ENCODE measurements around the gene EDARADD.
"Not testable (repeated sequence)": the region's sequence is repeated elsewhere in the genome, so short reads cannot be mapped to it uniquely, and the experiment has no call there.

EDARADD gene

DNA sequence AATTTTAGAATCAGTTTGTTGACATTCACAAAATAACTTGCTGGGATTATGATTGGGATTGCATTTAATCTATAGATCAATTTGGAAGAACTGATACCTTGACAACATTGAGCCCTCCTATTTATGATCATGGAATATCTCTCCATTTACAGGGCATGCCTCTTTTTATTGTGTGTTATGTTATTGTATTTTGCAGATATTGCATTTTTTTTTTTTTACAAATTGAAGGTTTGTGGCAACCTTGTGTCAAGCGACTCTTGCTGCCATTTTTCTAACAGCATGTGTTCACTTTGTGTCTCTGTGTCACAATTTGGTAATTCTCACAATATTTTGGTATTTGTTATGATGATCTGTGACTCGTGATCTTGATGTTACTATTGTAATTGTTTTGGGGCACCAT lies 46.3 kb downstream of the EDARADD start:
- no peak for DNase-seq

DNA sequence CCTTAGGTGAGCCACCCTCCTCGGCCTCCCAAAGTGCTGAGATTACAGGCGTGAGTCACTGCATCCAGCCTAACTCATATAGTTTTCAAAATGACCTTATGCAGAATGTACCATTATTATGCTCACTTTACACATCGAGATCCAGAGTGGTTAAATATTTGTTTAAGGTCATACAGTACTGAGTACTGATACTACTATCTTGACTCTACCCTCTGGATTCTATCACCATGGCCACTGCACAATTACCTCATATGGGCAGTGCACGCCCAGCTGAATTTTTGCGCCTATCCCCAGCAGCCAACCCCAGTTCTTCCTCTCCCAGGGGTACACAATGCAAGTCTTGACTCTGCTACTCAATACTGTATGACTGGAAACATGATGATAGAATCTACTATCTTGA lies 56.7 kb downstream of the EDARADD start:
- no peak for DNase-seq

DNA sequence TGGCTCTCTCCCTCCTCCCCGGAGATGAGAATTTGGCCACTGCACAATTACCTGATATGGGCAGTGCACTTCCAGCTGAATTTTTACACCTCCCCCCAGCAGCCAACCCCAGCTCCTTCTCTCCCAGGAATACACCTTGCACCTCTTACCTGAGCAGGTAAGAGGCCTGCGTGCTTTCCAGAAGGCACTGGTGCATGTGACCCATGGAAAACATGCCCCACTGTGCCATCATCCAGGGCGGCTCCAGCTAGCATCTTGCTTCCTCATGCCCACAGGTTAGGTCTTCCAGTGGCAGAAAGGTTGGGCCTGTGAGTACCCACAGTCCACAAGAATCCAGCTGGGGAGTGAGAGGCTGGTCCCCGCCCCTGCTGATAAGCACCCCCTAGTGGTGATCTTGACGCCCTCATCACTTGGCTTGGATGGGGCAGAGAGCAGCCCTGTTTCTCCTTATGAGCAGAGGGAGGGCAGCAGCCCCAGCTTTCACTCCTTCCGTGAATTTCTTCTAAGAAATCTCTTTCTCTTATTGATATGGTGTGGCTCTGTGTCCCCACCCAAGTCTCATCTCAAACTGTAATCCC lies 57.8 kb downstream of the EDARADD start:
- no peak for DNase-seq

DNA sequence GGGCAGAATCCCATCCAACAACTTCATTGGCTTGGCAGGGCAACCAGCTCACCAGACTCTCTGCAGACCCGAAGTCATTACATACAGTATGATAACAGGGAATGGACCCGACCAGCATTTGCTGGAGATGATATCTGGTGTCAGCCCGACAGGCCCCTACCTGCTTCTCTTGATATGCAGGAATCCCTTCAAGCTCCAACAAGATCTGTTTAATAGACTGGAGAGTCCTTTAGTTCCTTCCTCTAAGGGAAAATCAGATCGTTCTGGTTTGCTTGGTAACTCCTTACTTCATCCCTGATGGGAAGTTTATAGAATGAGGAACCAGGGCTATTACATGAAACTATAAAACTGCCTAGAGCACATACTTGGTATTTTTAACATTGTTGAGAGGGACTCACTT lies 61.2 kb downstream of the EDARADD start:
- DNase-seq: no peak

DNA sequence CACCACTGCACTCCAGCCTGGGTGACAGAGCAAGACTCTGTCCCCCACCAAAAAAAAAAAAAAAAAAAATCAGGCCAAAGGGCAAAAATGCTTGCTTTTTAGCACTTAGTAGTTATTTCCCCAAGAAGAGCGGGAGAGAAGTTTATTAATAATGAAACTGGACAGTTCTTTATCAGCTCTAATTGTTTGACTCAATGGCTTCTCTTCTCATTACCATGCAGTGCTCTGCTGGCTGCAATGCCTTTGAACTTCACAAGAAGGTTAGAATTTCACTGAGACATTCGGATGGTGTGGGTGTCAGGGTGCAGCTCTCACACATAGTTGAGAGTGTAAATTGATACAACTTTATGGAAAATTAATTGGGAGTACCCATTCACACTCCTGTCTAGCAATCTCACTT lies 63.7 kb downstream of the EDARADD start:
- no peak for DNase-seq

DNA sequence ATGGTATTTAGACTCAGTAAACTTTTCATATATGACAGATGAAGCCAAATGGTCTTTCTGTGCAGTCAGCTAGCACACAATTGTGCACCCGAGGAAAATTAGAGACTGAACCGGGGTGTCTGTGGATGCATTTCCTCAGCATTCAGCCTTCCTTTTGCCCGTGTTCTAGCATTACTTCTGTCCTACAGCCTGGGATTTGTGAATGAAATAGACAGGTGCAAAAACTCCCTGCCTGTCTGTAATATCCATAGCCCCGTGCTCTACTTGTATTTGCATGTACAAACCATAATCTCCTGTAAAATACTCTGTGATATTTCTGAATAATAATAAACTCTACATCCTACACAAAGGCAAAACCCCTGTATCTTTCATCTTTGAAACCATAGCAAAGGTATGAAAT lies 64.9 kb downstream of the EDARADD start:
- no peak for DNase-seq

DNA sequence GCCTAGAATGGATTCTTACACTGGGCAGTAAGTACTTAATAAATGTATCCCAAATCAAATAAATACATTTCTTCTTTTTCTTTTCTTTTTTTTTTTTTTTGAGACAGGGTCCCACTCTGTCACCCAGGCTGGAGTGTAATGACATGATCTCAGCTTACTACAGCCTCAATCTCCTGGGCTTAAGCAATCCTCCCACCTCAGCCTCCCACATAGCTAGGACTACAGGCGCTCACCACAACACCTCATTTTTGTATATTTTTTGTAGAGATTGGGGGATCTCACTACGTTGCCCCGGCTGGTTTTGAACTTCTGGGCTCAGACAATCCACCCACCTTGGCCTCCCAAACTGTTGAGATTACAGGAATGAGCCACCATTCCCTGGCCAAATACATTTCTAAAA lies 66.0 kb downstream of the EDARADD start:
- no peak for DNase-seq

DNA sequence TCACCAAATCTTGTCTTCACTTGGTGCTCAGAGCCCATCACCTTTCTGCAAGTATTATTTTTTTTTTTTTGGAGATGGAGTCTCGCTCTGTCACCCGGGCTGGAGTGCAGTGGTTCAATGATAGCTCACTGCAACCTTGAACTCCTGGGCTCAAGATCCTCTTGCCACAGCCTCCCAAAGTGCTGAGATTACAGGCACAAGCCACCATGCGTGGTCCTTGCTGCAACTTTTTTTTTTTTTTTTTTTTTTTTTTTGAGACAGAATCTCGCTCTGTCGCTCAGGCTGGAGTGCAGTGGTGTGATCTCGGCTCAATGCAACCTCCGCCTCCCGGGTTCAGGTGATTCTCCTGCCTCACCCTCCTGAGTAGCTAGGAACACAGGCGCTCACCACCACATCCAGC lies 70.1 kb downstream of the EDARADD start:
- DNase-seq: not testable (repeated sequence)

DNA sequence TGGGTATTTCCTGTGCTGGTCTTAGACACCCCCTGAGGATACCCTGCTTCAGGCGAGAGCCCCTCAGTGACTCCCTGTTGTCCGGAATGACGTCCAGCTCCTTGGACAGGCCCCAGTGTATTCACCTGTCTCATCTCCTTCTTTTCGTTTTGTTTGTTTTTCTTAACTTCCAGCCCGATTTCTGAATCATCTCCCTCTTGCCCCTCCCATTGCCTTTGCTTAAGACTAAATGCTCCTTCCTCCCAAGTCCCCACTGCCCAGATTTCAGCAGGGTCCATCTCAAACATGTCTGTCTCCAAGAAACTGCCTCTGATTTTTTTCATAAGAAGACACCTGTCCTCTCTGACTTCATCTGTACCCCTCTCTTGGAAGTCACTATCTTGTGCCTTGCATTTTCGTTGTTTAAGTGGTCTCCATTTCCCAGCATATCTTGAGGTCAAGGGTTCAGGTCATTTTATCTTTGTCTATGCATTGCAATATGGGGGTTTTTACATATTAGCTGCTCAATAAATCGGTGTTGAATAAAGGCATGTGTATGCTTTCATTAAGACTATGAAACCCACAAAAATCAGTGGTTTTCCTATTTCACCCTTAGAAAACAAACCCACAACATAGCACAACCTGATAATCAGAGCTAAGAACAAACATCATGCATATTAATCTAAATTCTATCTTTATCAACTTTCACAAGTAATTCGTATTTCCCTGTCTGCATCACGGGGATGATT lies 71.3 kb downstream of the EDARADD start:
- no peak for DNase-seq

DNA sequence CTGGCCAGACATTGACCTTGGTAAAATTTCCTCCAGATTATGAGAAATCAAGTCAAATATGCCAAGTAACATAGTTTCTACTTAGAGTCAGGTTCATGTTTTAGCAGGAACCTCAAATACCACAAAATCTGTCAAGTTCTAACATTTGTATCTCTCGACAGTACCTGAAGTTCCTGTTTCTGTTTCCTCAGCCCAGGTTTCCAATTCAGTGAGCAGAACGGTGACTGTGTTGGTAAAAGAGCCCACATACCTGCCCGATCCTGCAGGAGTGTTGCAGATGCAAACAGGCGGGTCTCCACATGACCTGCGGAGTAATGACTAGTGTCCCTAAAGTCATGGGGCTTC lies 71.8 kb downstream of the EDARADD start:
- no peak for DNase-seq

DNA sequence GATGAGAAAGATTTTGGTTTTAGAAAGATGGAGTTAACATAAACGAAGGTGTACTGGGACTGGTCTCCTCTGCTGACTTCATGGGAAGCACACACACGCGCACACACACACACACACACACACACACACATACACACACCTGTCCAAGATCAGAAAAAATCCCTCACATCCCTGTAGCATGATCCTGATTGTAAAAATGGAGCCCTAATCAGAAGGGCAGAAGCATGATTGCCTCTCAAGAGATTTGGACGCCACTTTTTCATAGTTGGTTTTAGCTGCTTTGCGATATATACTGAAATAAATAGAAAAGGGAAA lies 73.2 kb downstream of the EDARADD start:
- no peak for DNase-seq

DNA sequence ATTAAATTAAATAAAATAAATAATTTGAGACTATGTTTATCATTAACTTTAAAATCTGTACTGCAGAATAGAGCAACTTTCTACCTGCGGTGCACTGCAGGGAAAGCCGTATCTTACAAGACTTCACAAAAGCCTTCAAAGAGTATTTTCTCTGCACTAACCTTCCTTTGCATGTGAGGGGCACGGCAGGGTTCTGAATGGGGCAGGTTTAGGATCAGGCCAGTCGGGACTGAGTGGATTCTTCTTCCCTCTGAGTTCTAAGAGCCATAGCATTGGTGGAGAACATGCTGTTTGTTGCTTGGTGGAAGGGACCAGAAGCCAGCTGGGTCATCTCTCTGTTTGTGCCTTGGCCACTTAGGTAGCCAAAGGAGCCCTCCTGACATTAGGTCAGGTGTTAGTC lies 74.5 kb downstream of the EDARADD start:
- DNase-seq: no peak

DNA sequence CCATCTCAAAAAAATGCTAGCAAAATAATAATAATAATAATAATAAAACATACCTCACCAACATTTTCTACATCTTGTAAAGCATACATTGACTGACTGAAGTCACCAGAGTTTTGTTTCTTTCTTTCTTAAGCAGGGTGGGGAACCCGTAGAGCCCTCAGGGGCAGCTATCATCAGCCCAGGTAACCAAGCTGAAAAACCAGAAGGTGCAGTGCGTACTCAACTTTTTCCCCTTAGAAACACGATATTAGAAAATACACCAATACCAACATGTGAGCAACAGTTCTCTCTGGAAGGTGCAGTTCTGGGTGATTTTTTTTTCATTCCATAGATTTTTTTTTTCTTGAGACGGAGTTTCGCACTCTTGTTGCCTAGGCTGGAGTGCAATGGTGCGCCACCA lies 75.4 kb downstream of the EDARADD start:
- no peak for DNase-seq

DNA sequence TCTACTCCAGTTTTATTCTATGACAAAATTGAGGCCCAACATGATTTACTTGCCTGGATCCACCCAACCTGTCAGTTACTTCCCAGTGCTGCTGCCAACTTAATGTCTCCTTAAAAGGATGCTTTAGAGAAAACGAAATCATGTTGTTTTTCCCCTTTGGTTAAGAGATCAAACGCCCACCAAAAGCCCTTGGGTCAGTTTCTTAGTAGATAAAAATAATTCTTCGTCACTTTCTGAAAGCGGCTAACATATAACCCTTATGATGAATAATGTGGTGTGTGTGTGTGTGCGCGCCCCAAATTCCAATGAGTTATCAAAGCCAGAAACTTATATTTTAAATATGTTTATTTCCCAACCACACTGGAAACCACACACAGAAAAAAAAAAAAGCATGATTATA lies 77.0 kb downstream of the EDARADD start:
- no peak for DNase-seq

DNA sequence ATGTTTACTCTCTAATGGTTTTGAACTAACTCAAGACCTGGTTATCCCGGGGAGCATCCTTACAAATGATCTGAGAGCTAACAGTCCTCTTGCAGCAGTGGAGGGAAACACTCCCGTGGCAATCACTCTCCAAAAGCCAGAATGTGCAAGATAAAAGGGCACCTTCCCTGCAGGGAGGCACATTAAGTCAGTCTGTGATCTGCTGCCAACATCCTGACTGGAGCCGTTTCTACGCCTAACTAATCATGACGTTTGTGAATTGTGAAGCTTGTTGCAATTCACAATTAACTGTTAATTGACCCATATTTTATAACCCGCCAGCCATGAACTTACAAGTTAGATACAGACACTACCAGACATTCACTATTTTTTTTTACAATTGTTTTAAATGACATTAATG lies 77.6 kb downstream of the EDARADD start:
- DNase-seq: peak; percentile 10

DNA sequence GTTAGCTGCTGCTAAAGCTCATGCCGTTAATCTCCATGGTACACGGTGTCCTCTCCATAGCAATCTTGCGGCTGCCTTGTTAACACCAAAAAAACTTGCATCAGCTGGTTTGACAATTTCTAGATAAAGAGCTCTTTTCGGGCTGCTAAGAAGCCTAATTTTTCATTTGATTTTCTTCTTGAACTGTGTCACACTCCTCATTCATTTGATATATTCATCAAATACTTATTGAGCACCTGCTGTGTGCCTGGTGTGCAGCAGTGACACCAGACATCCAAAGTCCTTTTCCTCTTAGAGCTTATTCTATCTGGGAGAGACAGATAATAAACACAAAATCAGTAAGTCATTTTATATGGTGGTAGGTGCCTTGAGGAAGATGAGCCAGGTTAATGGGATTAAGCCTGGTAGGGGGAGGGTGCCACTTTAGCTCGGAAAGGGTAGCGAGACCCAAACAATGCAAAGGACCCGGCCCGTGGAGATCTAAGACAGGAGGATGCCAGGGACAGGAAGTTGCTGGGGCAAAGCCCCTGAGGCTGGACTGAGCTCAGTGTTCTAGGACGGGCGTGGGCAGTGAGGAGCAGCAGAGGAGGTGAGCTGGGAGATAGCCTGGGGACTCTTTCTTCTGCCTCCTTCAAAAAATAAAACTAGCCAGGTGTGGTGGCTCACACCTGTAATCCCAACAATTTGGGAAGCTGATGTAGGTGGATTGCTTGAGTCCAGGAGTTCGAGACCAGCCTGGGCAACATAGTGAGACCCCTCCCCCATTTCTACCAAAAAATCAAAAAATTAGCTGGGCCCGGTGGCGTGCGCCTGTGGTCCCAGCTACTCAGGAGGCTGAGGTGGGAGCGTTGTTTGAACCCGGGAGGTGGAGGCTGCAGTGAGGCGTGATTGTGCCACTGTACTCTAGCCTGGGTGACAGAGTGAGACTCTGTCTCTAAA lies 79.0 kb downstream of the EDARADD start:
- DNase-seq: no peak

DNA sequence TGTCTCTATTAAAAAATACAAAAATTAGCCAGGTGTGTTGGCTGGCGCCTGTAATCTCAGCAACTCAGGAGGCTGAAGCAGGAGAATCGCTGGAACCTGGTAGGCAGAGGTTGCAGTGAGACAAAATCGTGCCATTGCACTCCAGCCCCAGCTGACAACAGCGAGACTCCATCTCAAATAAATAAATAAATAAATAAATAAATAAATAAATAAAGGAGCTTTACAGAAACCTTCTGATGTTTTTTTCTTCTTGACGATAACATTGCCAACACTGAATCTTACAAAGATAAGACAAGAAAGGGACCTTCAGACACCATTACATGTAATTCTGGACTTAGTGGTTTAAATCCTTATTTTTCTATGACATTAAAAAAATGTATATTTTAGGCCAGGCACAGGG lies 81.9 kb downstream of the EDARADD start:
- DNase-seq: no peak

DNA sequence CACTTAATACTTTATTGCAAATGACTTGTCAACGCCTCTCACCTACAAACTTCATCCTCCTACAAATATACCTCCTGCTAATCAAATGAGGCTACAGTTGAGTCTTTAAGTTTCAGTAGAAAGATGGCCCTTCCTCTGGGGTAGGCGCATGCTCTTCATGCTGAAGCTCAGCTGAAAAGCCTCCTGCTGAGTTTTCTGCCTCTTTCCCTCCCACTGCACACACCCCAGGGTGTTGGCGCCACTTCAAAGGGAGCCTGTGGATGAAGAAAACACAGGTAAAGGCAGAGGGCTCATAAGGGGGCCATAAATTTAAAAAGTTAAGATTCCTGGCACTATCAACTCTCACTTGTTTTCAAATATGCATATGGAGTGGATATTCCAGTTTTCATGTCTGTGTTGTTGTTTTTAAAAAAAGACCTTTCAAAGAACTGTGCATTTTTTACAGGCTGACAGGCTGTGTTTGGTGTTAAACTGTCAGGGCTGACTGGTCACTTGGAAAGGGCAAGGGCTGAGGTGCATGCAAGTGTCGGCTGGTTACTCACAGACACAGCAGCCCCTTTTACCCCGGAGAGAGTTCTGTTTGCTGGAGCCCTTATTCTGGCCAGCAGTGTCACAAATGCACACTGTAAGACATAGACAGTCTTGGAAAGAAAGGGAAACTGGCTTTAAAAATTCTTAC lies 86.8 kb downstream of the EDARADD start:
- no peak for DNase-seq

DNA sequence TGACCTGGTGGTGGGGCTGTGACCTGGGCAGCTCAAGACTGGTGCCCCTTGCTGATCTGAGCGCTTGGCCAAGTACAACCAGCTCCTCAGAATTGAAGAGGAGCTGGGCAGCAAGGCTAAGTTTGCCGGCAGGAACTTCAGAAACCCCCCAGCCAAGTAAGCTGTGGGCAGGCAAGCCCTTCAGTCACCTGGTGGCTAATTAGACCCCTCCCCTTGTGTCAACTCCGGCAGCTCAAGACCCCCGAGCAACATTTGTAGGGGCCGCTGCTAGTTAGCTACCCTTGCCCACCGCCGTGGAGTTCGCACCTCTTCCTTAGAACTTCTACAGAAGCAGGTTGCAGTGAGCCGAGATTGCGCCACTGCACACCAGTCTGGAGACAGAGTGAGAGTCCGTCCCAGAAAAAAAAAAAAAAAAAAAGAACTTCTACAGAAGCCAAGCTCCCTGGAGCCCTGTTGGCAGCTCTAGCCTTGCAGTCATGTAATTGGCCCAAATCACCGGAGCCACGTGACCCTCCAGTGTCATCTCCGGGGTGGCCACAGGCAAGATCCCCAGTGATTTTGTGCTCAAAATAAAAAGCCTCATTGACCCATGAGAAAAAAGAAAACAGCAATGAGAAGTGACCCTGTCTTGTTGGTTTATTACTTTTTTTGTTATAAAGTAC lies 90.4 kb downstream of the EDARADD start:
- no peak for DNase-seq

DNA sequence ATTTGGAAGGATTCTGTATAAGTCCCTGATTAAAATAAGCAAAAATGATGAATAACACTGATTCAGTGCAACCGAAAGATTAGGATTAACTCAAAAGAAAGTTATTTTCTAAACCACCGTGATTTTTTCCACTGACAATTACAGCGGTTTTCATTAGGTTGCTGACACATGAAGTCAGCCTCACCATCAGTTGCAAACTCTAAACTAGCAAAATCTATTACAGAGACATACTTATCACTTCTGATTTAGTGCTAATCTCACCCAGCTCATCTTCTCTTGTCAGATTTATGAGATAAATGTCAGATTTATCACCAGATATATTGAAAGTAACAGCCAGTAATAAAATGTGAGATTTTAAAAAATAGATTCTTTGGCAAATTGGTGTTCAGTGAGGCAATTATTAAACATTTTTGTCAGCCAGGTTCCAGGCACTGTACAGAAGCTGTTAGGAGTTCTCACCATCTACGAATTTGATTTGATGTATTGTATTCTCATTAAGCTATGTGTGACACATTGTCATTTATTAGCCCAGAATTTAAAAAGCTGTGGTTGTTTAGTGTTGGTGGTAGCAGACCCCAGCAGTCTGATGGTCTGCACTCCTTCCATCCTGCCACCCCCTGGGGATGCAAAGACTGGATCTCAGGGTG lies 92.4 kb downstream of the EDARADD start:
- no peak for DNase-seq

DNA sequence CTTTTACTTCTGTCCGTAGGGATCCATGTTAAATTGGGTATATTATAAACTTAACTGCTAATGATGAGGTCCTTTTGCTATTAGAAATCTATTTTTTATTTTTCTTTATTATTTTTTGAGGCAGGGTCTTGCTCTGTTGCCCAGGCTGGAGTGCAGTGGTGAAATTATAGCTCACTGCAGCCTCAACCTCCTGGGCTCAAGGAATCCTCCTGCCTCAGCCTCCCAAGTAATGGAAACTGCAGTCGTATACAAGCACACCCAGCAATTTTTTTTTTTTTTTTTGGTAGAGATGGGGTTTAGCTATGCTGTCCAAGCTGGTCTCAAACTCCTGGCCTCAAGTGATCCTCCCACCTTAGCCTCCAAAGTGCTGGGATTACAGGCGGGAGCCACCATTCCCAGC lies 95.1 kb downstream of the EDARADD start:
- DNase-seq: not testable (repeated sequence)

DNA sequence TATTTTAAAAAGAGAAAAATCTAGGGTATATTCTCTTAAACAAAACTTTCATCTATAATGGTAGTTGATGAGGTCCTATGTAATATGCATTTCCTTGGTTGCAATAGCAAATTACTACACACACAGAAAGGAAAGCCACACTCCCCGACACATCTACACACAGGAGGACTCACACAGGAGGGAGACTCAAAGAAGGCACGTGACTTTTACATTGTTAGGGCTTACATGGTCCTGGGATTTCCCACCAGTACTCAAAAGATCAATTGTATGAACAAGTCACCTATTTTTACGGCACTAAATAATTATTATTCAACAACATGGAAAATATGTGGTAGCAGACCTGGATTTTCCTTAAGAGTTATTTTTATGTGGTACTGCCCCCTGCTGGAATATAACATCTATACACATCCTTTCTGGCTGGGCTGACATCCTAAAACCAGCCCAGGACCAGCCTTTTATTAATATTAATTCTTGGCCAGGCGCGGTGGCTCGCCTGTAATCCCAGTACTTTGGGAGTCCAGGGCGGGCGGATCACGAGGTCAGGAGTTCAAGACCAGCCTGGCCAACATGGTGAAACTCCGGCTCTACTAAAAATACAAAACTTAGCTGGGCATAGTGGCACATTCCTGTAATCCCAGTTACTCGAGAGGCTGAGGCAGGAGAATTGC lies 95.8 kb downstream of the EDARADD start:
- DNase-seq: peak; percentile 27

Measured in DMS 273 treated with DMSO at 0.1 percent for 48 hours (cell line).